ENCODE data around the gene FBXO47. TPM values are rescaled to one million over a fixed set of nuclear protein-coding genes. Genes with fewer than 3 reads are reported as not detected.
"Not testable (repeated sequence)": the region's sequence is repeated elsewhere in the genome, so short reads cannot be mapped to it uniquely, and the experiment has no call there.

The FBXO47 gene
- total RNA-seq, 1 donor from 2014 or later: not detected

GRCh38 chr17:38958326-38958725 lies 8.9 kb downstream of the FBXO47 start:
- Histone ChIP-seq H3K27me3 (ENCODE audit: low read depth) (no peaks in the 10 kb centered on the region), H3K27ac (no peak overlapping the region), H3K4me3 (no peak overlapping the region), H3K4me1 (no peaks in the 10 kb centered on the region), H3K9me3 (no peaks in the 10 kb centered on the region), H3K36me3 (no peaks in the 10 kb centered on the region)
- no peak for TF ChIP-seq CTCF (IDR thresholded peaks at IDR 0.05)
- ATAC-seq (no peak), DNase-seq (no peak)
- intact Hi-C loops (cut with DNase I): no loop called here

- H3K4me1 ChIP-seq; H3K27me3 ChIP-seq (ENCODE audit: low read depth); intact Hi-C loops (cut with DNase I); ATAC-seq; DNase-seq; H3K27ac ChIP-seq; H3K36me3 ChIP-seq; H3K9me3 ChIP-seq; H3K4me3 ChIP-seq: not testable (repeated sequence)
Measured at GRCh38 chr17:38953800-38954199, 13.4 kb downstream of the FBXO47 start.

- Histone ChIP-seq H3K9me3 (no peaks in the 10 kb centered on the region), H3K36me3 (no peaks in the 10 kb centered on the region), H3K4me3 (no peak overlapping the region), H3K27ac (no peak overlapping the region), H3K4me1 (no peaks in the 10 kb centered on the region), H3K27me3 (ENCODE audit: low read depth) (no peaks in the 10 kb centered on the region)
- DNase-seq (no peak), ATAC-seq (no peak)
- intact Hi-C loops (cut with DNase I): no loop called here
- no peak for TF ChIP-seq CTCF (IDR thresholded peaks at IDR 0.05)
Measured at GRCh38 chr17:38947189-38947588, 20.0 kb downstream of the FBXO47 start.

GRCh38 chr17:38943607-38944006 lies 23.6 kb downstream of the FBXO47 start:
- no peaks in the 10 kb centered on the region for H3K4me1 ChIP-seq
- H3K4me3 ChIP-seq: no peak overlapping the region
- ATAC-seq (no peak), DNase-seq (no peak)
- no peak overlapping the region for H3K27ac ChIP-seq
- no peaks in the 10 kb centered on the region for H3K27me3 ChIP-seq (ENCODE audit: low read depth)
- H3K9me3 ChIP-seq: no peaks in the 10 kb centered on the region
- intact Hi-C loops (cut with DNase I): no loop called here
- no peak for TF ChIP-seq CTCF (IDR thresholded peaks at IDR 0.05)
- no peaks in the 10 kb centered on the region for H3K36me3 ChIP-seq

- TF ChIP-seq CTCF (IDR thresholded peaks at IDR 0.05): no peak
- intact Hi-C loops (cut with DNase I): no loop called here
- Histone ChIP-seq H3K4me1 (no peaks in the 10 kb centered on the region), H3K36me3 (no peaks in the 10 kb centered on the region), H3K27me3 (ENCODE audit: low read depth) (no peaks in the 10 kb centered on the region), H3K4me3 (no peak overlapping the region), H3K9me3 (no peaks in the 10 kb centered on the region), H3K27ac (no peak overlapping the region)
- ATAC-seq: no peak
- no peak for DNase-seq
Measured at GRCh38 chr17:38942696-38943334, 24.4 kb downstream of the FBXO47 start.

GRCh38 chr17:38940404-38940803 lies 26.8 kb downstream of the FBXO47 start:
- DNase-seq: no peak
- no peak for TF ChIP-seq CTCF (IDR thresholded peaks at IDR 0.05)
- Histone ChIP-seq H3K9me3 (no peaks in the 10 kb centered on the region), H3K4me1 (no peaks in the 10 kb centered on the region), H3K36me3 (no peaks in the 10 kb centered on the region), H3K4me3 (no peak overlapping the region), H3K27me3 (ENCODE audit: low read depth) (no peaks in the 10 kb centered on the region), H3K27ac (no peak overlapping the region)
- intact Hi-C loops (cut with DNase I): no loop called here
- no peak for ATAC-seq
